C4-2B (cell line): ENCODE results near the gene HMGN1.

ENCODE experiments used
- CTCF ChIP-seq: fragments of 450-650 bp; conservative IDR thresholded peaks from 2 replicates; pipeline ENCODE4 v1.5.1; 2017; ENCODE audit warnings: mild to moderate bottlenecking
- ZFX ChIP-seq: fragments of 450-650 bp; IDR thresholded peaks from 2 replicates; pipeline ENCODE4 v1.6.1; 2017

- TF ChIP-seq CTCF (no peak), ZFX (no peak)
These were observed 2.7 kb downstream of the HMGN1 start for GRCh38 chr21:39346206-39346605.
